ENCODE measurements around the gene SLC16A5.

- no peak for TF ChIP-seq EZH2 (IDR thresholded peaks at IDR 0.05; ENCODE audit: borderline replicate concordance, low read depth, low read length, severe bottlenecking)
- TF ChIP-seq CTCF (IDR thresholded peaks at IDR 0.05; ENCODE audit: borderline replicate concordance, extremely low read depth, low read length, poor library complexity, severe bottlenecking), result no peak
Observed at GRCh38 chr17:75110234-75110937, 22.6 kb downstream of the SLC16A5 start.

Measured in DND-41 (cell line).